Psoas muscle (tissue), 8 donors: ENCODE results near the gene CCDC106. TPM values are rescaled to one million over a fixed set of nuclear protein-coding genes. Genes with fewer than 3 reads are reported as not detected.

Experiments used
- ATAC-seq, 4 donors: fragments of 200-7000 bp; cut with Tn5 transposase; one replicate each; pipeline ENCODE4 v1.9.1; 2020; ENCODE audit warnings: moderate library complexity in 3 of 4, mild to moderate bottlenecking in 2 of 4
- DNase-seq, 2 donors: peaks; one replicate each; pipeline ENCODE4 v3.0.0-alpha.2; 2020
- H3K27ac ChIP-seq: fragments of 200-600 bp; one replicate; pipeline ENCODE4 v1.8.0; 2022
- H3K27me3 ChIP-seq, 3 donors: fragments of 200-600 bp in 1 of 3; one replicate each; pipeline versions ENCODE4 v1.6.1 to v1.8.0; 2013 to 2022; ENCODE audit warnings: low read length in 2 of 3, mild to moderate bottlenecking in 2 of 3, moderate library complexity in 1 of 3; ENCODE audit not compliant: insufficient read depth in 3 of 3
- H3K36me3 ChIP-seq, 2 donors: fragments of 200-600 bp in 1 of 2; one replicate each; pipeline versions ENCODE4 v1.6.1 to v1.8.0; 2013 to 2022; ENCODE audit warnings: low read depth in 1 of 2, mild to moderate bottlenecking in 1 of 2, moderate library complexity in 1 of 2; ENCODE audit not compliant: insufficient read depth in 1 of 2
- H3K4me1 ChIP-seq: fragments of 200-600 bp; one replicate; pipeline ENCODE4 v1.8.0; 2022
- H3K4me3 ChIP-seq: fragments of 200-600 bp; one replicate; pipeline ENCODE4 v1.8.0; 2022; ENCODE audit warnings: mild to moderate bottlenecking
- H3K9me3 ChIP-seq: fragments of 200-600 bp; one replicate; pipeline ENCODE4 v1.8.0; 2022
- WGBS, 3 donors: extraction: QIAGEN DNeasy Blood & Tissue Kit; methylation state at CpG; one replicate each; pipeline versions ENCODE4 v1.1.6 to v1.1.7; 2013; 5-methylcytosine and 5-hydroxymethylcytosine counted together
- intact Hi-C, 2 donors: fragments of 100-400 bp; cut with DNase I; formaldehyde crosslinking; loops; one replicate each; pipeline versions ENCODE4 v1.11.0 to v1.14.2; 2022
- polyA plus RNA-seq, 3 donors: library from polyadenylated mRNA; stranded (reverse); fragments of 200-250 nt; gene quantifications; one replicate each; pipeline ENCODE4 v1.2.3, GENCODE V29; 2013
- total RNA-seq, 4 donors: library from RNA; stranded (reverse); fragmentation: NEBNext Ultra II Directional in 2 of 4; extraction: Animal tissue kit (Norgen Biotek cat#: 25700) in 2 of 4; gene quantifications; one replicate each; pipeline versions ENCODE4 v1.2.1 to v1.2.4, GENCODE V29; 2021 to 2023
- TF ChIP-seq, protein P1 (sequence below): fragments of 200-600 bp; IDR thresholded peaks from one replicate; pipeline ENCODE4 v1.8.0; 2022; ENCODE audit warnings: antibody characterized with exemption
- donor health status: healthy with polysubstance abuse.
- donor health status: DM: no; HTN: no; CAD: no; lungs with moderate emphysema.
- donor health status: Bipolar disorder and iron deficiency.
- donor health status: healthy.
- donor health status: DM: yes; HTN: yes; CAD: no.
- donor health status: DM: no; HTN: no; CAD: no.
- donor health status: DM: no; HTN: no; CAD: no.
- donor health status: DM: yes; HTN: yes; CAD: no.

The CCDC106 gene
- total and polyA plus RNA-seq, 7 donors, result 4.4 to 12.0 (median 10.0) TPM

DNA sequence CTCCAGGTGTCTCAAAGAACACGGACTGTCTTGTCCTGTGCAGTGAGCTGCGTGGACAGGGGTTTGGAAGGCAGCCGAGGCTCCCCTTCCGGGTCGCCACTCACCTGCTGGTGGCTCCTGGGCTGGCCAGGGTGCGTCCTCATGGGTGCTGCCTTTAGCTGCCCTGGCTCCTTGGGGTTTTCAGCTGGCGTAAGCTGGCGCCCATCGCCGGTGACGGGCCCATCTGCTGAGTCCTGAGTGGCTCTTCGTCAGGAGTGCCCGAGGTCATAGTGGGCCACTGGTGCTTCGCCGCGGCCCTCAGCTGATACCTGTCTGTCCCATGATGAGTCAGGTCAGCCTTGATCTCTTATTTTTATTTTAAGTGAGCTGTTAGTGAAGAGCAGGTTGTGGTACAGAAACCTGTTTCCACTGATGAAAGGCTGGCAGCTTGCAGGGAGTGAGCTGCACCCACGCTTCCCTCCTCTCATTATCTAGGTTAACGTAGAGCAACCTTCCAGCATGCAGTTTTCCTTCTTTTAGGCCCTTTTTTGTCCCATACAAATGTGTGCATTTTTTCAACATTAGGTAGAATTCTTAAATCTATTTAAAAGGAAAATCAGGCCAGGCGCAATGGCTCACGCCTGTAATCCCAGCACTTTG is 45.4 kb downstream of the CCDC106 start:
- no peaks in the 10 kb centered on the region for H3K9me3 ChIP-seq
- H3K36me3 ChIP-seq, result peaks cover 2 to 97% of the 10 kb centered on the region in 2 donors
- intact Hi-C loops, result no loop called here
- TF ChIP-seq, protein P1, sequence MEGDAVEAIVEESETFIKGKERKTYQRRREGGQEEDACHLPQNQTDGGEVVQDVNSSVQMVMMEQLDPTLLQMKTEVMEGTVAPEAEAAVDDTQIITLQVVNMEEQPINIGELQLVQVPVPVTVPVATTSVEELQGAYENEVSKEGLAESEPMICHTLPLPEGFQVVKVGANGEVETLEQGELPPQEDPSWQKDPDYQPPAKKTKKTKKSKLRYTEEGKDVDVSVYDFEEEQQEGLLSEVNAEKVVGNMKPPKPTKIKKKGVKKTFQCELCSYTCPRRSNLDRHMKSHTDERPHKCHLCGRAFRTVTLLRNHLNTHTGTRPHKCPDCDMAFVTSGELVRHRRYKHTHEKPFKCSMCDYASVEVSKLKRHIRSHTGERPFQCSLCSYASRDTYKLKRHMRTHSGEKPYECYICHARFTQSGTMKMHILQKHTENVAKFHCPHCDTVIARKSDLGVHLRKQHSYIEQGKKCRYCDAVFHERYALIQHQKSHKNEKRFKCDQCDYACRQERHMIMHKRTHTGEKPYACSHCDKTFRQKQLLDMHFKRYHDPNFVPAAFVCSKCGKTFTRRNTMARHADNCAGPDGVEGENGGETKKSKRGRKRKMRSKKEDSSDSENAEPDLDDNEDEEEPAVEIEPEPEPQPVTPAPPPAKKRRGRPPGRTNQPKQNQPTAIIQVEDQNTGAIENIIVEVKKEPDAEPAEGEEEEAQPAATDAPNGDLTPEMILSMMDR, result no peak
- no peaks in the 10 kb centered on the region for H3K27me3 ChIP-seq
- DNase-seq (no peak), ATAC-seq (no peak)
- no peak overlapping the region for H3K4me3 ChIP-seq
- H3K27ac ChIP-seq, result no peak overlapping the region
- 94 to 96% (median 96%) methylated on average over 20 of the region's 20 CpGs for WGBS, 3 donors
- no peaks in the 10 kb centered on the region for H3K4me1 ChIP-seq

DNA sequence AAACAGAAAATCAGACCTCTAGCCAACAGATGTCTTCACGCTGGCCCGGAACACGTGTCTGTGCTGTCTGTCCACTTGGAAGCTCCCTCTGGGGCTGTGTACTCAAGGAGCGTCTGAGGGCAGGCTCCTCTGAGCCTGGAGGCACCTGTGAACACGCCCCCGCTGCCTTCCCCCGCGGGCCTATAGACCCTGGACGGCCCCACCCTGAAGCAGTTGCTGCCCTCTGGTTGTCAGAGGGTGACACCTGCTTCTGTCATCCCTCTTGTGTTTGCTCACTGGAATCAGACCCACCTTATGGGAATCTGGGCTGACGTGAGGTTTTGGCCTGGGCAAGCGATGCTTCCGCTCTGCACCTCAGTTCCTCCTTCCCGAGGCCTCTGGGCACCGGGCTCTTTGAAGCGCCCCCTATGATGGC is 46.2 kb downstream of the CCDC106 start:
- intact Hi-C loops, result no loop called here
- DNase-seq (no peak), ATAC-seq (no peak)
- no peaks in the 10 kb centered on the region for H3K27me3 ChIP-seq
- TF ChIP-seq, protein P1, result no peak
- H3K36me3 ChIP-seq, result peaks cover 2 to 92% of the 10 kb centered on the region in 2 donors
- no peak overlapping the region for H3K27ac ChIP-seq
- H3K9me3 ChIP-seq, result no peaks in the 10 kb centered on the region
- WGBS, 3 donors, result 77 to 80% (median 78%) methylated on average over 15 of the region's 15 CpGs
- no peak overlapping the region for H3K4me3 ChIP-seq
- no peaks in the 10 kb centered on the region for H3K4me1 ChIP-seq

DNA sequence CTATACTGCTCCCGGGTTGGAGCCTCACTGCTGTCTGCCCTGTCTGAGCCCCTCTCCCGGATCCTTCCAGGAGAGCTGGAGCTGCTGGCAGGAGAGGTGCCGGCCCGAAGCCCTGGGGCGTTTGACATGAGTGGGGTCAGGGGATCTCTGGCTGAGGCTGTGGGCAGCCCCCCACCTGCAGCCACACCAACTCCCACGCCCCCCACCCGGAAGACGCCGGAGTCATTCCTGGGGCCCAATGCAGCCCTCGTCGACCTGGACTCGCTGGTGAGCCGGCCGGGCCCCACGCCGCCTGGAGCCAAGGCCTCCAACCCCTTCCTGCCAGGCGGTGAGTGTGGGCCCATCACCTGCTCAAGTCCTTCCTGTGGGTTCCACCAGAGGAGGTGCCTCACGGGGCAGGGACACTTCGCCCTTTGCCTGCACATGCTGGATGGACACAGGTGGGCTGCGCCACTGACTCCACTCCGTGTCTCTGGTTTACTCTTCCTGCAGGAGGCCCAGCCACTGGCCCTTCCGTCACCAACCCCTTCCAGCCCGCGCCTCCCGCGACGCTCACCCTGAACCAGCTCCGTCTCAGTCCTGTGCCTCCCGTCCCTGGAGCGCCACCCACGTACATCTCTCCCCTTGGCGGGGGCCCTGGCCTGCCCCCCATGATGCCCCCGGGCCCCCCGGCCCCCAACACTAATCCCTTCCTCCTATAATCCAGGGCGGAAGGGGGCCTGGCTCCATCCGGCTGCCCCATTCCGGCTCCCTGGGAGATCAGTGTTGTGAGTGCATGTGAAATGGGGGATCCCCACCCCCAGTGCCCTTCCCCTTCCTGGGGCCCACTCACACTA is 46.9 kb downstream of the CCDC106 start:
- Histone ChIP-seq H3K36me3 (peaks cover 2 to 92% of the 10 kb centered on the region in 2 donors), H3K27me3 (no peaks in the 10 kb centered on the region), H3K4me1 (no peaks in the 10 kb centered on the region), H3K27ac (no peak overlapping the region), H3K9me3 (no peaks in the 10 kb centered on the region), H3K4me3 (no peak overlapping the region)
- DNase-seq (no peak), ATAC-seq (no peak)
- intact Hi-C loops, result no loop called here
- 91 to 92% (median 91%) methylated on average over 34 to 37 of the region's 37 CpGs for WGBS, 3 donors
- TF ChIP-seq, protein P1, result no peak

DNA sequence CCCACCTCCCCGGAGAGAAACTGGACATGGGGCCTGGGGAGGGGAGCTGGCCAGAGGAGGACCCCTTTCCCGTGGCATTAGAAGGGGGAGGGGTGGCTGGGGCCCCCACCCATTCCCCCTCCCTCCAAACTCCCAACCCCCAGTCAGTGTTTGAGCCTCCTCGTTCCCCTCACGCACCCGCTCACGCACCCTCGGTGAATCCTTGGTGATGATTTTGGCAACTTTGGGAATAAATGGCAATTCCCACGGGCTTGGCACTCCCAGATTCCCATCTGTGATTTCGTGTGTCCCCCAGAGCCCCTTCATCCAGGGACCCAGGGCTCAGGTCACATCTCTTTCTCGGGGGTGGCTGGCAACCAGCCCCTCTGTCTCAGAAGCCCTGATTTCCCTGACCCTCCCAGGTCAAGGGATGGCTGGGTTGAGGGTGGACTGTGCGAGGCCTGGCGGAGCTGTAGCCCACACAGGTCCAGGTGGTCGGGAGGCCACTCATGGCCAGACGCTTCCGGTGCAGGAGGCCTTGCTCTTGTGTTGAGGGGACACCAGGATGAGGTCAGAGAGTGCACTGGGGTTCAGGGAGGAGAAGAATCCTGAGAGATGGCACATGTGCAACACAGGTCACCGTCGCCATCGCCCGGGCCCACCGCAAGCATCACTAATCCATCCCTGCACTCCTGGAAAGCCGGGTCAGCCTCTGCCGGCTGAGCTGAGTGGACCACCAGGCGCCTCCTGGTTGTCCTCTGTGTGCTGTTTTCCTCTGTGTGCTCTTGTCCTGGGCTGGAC is 47.7 kb downstream of the CCDC106 start:
- no peaks in the 10 kb centered on the region for H3K9me3 ChIP-seq
- no peak for DNase-seq

More for the DNA sequence above, 47.7 kb downstream of the CCDC106 start:
- Histone ChIP-seq H3K27ac (no peak overlapping the region), H3K4me3 (no peak overlapping the region), H3K27me3 (no peaks in the 10 kb centered on the region), H3K4me1 (no peaks in the 10 kb centered on the region), H3K36me3 (peaks cover 2 to 92% of the 10 kb centered on the region in 2 donors)
- ATAC-seq, result no peak
- TF ChIP-seq, protein P1, result no peak
- intact Hi-C loops, result no loop called here
- WGBS, 3 donors, result 89 to 90% (median 90%) methylated on average over 21 to 23 of the region's 23 CpGs
